GM19452 (cell line): ENCODE data around the gene SLC39A9.

Experiments
- ATAC-seq: cut with Tn5 transposase; IDR thresholded peaks from one replicate; pipeline ENCODE4 v1.9.1; 2021; ENCODE audit not compliant: unreplicated experiment

The SLC39A9 gene

DNA sequence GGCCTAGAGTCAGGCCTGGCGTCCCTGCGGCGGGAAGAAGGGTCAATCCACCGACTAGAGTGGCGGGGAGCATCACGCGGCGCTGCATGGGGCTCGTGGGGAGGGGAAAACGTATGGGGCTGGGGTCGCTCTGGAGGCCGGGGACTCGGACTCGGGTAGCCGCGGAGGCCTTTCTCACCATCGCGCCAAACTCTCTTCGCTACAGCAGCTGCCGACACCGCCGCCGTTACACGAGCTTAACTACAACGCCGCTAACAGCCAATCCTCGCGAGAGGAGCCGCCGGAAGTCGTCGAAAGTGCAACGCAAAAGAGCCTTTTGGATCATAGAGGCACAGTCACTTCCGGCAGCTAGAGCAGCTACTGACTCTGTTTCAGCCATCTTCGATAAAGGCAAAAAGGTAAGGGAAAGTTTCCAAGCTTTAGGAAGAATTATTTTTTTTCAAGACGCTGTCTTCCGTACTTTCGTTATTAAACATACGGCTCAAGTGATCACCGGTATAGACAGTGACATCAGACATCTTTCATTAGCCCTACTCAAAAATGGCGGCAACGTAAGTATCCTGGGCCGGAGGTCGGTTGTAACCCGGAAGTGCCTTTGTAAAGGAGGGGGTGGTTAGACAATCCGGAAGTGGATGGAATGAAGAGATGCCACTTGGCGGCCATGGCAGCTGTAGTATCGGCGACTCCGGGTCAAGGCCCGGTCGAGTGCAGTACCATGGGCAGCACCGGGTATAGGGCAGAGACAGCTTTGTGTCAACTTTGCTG is at the start of gene SLC39A9, which contains the start of gene ERH:
TSS of gene SLC39A9 (plus strand) at position 640 of the 765 bp plus-strand sequence. CDS start 678 bp downstream, outside the sequence.
TSS of gene ERH (minus strand) at position 247 of the 765 bp plus-strand sequence. CDS start at position 181, 66 bp downstream.
- ATAC-seq = peak; percentile 88

- no peak for ATAC-seq
Measured at GRCh38 chr14:69349091-69349777, 49.3 kb upstream of the SLC39A9 start.

DNA sequence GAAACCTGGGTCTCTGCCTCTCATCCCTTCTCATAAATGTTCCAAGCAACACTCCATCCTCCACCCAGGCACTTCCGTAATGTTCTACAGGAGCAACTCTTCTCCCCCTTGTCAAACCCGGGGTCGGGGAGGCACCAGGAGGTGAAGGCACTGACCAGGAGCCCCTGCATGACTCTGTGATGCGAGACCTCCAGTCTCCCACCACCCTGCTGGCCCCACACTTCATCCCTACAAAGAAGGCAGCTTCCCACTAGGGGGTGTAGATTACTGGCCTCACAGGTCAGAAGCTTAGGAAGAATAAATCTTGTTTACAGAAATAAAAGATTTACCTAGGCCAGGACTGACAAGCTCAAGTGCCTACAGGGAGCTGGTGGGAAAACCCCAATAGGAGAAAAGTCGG is 47.6 kb upstream of the SLC39A9 start:
- ATAC-seq = no peak

DNA sequence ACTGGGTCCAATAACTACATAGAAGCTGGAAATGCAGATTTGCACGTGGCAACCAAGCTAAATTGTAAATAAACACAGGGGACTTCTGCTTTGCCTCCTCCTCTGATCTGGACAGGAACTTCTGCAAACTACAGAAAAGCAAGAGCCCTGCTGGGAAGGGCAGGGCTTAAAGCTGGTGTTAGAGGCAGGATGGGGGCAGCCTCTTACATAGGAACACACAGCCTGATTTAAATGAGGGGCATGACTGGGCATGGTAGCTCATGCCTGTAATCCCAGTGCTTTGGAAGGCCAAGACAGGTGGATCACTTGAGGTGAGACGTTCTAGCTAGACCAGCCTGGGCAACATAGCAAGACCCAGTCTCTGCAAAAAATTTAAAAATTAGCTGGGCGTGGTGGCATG is 47.1 kb upstream of the SLC39A9 start:
- no peak for ATAC-seq

- ATAC-seq = no peak
Measured at GRCh38 chr14:69351911-69352310, 46.6 kb upstream of the SLC39A9 start.

DNA sequence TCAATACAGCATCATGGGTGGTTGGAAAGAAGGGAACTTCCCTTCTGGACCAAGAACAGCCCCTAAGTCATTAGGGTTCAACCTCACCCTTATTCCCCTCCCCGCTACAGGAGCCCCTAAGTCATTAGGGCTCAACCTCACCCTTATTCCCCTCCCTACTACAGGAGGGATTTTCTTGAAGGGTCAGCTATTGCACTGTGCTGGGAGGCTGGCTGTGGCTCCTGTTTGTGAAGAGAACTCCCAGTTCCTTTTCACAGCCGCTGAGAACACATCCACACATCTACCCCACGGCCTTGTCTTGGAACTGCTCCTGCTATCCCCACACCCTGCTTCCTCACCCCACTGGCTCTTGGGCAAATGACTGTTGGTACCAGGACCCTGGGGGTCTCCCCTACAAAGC is 45.3 kb upstream of the SLC39A9 start:
- no peak for ATAC-seq

- peak; percentile 86 for ATAC-seq
Measured at GRCh38 chr14:69354383-69355153, 43.9 kb upstream of the SLC39A9 start.

GRCh38 chr14:69355154-69355597 is 43.3 kb upstream of the SLC39A9 start:
- no peak for ATAC-seq

DNA sequence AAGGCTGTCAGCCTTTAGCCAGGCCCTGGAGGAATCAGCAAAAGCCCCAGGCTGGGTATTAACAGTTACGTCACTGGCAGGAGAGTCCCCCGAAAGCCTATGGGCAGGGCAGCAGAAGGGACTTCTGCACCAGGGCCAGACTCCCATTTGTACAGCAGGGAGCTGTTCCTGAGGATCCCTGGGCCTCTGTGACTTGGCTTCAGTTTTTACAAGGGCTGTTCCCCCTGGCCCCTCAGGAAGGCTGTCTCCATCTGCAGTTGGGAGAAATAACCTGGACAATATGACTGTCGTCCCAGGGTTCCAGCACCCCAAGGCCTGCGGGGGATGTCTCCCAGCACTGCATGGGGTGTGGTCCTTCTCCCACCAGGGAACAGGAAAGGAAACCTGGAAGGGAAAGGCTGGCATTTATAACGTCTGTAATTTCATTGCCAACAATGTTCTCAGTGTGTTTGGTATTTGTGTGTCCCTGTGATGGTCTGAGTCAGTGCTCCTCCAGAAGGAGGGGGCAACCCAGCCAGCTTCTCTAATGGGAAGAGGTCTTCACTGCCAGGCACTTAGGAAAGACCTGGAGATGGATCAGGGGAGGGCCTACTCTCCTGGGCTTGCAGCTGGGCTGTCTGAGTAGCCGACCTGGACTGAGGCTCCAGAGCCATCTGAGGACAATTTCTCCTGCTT is 42.7 kb upstream of the SLC39A9 start:
- no peak for ATAC-seq

DNA sequence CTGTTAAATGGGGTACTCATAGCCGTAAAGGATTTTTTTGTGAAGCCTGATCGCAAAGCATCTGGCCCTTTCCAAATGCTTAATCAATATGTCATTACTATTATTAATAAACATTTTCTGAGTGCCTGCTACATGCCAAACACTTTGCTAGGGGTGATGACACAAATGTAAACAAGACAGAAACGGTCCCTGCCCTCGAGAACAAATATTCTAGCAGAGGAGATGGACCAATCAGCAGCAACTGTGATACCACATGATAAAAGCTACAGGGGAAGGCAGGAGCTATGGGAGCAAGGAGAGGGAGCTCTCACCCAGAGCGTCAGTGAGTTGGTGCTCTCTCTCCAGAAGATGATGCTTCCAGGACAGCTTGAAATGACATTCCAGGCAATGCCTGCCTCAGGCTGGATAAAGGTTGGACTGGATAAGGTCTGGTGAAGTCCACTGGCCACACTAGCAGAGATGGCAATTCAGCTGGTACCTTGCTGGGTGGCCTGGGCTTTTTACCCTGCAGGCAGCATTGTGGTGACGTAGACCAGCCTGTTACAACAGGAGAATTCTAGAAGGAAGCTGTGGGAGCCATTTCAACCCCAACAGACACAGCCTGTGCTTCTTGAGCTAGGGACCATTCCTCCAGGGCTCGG is 41.5 kb upstream of the SLC39A9 start:
- no peak for ATAC-seq

- ATAC-seq = no peak
Measured at GRCh38 chr14:69357544-69358200, 40.8 kb upstream of the SLC39A9 start.

DNA sequence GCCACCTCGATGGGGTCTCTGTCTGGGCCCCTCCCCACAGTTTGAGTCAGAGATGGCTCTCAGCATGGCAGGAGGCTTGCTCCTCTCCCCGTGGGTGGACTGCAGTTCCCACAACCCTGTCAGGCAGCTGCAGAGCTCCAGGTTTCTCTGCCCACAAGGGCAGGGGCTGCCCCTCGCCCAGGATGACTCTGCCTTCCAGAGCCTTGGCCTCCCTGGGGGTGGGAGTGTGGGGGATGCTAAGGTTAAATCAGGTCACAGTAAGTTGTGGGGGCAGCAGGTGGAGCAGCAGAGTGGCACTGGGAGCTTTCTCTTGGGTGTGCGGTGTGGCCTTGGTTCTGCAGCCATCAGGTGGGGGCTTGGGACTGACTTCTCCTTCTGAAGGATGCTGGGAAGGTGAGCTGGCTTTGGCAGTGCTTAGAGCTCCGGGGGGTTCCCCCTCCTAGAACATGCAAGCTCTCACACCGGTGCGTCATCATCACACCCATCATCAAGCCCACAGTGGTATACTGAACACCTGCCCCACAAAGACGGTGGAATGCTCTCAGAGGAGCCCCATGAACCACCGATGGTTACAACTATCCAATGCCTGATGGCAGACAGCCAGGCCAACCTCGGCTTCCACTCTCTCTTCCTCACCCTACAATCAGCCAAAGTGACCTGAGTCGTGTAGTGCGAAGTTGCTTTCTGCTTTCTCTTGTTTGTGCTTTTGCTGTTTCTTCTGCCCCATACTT is 40.1 kb upstream of the SLC39A9 start:
- no peak for ATAC-seq

GRCh38 chr14:69358966-69359365 is 39.5 kb upstream of the SLC39A9 start:
- no peak for ATAC-seq

DNA sequence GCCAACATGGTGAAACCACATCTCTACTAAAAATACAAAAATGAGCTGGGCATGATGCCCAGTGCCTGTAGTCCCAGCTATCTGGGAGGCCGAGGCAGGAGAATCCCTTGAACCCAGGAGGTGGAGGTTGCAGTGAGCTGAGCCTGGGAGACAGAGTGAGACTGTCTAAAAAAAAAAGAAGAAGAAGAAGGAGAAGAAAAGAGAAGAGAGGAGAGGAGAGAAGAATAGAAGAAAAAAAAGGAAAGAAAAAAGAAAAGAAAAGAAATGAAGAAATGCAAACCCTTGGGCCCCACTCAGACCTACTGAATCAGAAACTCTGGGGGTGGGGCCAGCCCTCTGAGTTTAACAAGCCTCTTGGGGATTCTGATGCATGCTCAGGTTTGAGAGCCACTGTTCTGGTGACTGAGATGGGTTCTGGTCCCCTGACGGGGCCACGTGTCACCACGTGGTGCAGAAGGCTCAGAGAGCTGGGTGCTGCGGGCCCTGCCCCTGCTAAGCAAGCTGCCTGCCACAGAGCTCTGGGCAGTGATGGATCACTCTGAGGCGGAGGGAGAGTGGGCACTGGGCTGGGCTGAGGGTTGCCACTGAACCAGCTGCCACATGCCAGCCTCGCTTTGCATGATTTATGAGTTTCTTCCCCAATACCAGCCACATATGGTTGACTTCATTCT is 37.9 kb upstream of the SLC39A9 start:
- ATAC-seq = no peak

- ATAC-seq = no peak
Measured at GRCh38 chr14:69363055-69363454, 35.4 kb upstream of the SLC39A9 start.

DNA sequence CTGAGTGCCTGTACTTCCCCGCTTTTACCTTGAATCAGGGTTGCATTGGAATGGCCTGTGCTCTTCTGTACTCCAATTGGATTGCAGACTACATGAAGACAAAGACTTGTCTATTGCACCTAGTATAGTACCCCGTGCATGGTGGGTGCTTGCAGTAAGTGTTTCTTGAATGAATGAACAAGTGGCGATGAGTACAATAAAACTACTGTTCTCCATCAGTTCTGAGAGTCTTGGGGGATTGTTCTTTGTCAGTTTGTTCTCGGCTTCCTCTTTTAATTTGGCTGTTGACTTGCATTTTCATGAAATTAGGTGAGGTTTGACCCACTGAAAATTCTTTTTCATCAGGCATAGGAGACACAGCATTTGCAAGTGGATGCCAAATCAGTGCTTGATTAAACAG is 34.5 kb upstream of the SLC39A9 start:
- ATAC-seq = no peak

GRCh38 chr14:69364378-69364777 is 34.1 kb upstream of the SLC39A9 start:
- no peak for ATAC-seq

- ATAC-seq = no peak
Measured at GRCh38 chr14:69366069-69366468, 32.4 kb upstream of the SLC39A9 start.

DNA sequence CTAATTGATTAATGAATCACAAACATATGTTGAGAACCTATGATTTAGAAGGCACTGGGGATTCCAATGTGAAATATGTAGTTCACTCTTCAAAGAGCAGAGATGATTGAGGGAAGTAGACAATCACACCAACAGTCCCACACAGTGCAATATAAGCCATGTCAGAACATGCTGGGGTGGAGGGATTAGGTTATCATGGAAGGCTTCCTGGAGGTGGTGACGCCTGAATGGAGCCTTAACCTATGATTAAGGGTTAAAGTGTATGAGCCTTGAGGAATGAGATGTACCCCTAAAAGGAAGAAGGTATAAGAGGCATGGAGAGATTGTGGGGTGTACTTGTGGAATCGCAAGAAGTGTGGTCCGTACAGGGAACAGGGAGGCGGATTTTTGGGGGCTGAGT is 31.7 kb upstream of the SLC39A9 start:
- ATAC-seq = no peak
